DMS53 (cell line): ENCODE measurements around the gene MSL1.

Experiments
- DNase-seq: peaks from one replicate; lab custom pipeline; 2025; lab: John Stamatoyannopoulos, UW

MSL1 gene

DNA sequence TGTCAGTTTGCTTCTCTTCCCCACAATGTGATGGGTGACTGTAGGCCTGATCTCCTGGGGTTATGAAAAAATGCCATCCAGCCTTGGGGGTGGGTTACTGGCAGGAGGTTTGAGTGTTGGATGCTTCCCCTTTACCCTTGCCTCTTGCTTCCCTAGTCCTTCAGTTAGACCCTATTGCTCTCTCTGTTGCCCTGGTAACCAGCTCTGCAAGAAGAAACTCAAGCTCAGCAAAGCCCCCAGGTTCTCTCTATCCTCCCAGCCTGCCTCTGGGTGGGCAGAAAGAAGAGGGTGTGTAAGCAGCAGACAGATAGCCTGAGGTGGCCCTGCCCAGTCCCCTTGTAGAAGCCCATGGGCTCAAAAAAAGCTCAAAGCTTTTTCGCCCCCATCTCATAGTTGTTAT lies 52.7 kb downstream of the MSL1 start:
- DNase-seq: no peak

GRCh38 chr17:40175928-40176753 lies 54.4 kb downstream of the MSL1 start:
- no peak for DNase-seq

DNA sequence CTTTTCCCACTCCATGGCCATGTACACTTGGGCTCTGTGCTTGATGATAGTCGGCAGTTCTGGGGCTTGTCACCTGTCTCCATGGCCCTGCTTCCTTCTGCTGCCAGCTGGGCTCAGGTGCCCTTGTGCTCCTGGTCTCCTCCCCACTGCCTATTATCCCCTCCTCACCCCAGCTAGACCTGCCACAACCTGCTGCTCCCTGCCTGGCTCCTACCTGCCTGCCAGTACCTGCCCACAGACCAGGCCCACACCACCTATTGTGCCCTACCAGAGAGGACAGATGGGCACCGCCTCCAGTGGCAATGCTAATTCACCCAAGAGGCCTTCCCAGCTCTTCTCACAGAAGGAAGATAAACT lies 55.0 kb downstream of the MSL1 start:
- peak; percentile 57 for DNase-seq

DNA sequence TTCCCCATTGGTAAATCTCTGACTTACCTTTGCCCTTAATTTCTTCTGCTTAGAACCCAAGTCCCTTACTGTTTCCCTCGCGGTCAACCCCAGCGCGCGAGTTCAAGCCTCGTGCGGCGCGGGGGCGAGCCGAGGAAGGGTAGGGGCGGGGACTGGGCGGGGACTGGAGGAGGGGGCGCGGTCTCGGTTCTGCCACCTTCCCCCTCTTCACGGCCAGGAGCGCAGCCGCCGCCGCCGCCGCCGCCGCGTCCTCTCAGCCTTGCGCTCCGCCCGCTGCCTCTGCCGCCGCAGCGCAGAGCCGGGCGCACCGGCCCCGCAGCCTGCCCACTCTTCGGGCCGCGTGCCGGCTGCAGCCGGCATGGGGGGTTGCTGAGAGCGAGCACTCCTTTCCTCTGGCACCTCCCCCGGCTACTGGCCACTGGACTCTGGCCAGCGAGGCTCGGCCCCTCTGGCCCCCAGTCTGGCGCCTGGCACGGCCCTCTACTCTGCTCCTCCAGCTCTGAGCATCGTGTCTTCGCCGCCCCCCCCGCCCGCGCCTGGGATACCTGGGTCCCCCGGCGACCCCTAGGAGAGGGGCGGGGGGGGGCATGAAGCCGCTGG lies 55.6 kb downstream of the MSL1 start, which contains the start of gene RAPGEFL1:
Gene RAPGEFL1, plus strand, starts transcription at position 196 of the 600 bp plus-strand sequence. Its CDS starts 392 bp downstream, at position 588.
- DNase-seq: peak; percentile 87

DNA sequence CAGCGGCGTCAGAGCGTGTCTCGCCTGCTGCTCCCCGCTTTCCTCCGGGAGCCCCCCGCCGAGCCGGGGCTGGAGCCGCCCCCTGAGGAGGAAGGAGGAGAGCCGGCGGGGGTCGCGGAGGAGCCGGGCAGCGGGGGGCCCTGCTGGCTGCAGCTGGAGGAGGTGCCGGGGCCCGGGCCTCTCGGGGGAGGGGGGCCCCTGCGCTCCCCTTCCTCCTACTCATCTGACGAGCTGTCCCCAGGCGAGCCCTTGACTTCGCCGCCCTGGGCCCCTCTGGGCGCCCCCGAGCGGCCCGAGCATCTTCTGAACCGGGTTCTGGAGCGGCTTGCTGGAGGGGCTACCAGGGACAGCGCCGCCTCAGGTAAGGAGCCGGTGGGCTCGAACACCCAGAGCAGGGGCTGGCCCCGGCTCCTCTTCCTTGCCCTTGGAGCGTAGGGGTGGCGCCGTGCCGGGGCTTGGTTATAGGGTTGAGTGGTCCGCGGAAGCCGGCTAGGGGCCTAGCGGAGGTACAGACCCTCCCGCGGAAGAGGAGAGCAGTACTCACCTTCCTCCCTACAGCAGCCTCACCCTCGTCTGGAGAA lies 56.3 kb downstream of the MSL1 start:
- no peak for DNase-seq

DNA sequence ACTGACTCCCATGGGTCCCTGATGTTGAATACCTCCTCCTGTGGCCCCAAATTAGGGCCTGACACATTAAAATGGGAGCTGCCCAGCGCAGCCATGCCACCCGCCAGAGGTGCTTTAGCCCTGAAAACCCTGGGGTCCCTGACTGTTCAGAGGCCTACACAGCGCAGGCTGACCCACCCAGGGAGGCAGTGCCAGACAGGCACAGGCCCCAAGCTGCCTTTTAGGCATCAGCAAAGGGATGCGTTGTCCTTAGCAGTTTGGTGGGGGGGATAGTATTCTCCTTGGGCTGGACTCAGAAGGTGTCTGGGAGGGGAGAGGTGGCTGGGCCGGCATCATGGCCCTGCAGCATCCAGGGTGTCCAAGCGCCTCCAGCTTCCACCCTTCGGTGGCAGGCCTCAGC lies 56.9 kb downstream of the MSL1 start:
- DNase-seq: no peak

DNA sequence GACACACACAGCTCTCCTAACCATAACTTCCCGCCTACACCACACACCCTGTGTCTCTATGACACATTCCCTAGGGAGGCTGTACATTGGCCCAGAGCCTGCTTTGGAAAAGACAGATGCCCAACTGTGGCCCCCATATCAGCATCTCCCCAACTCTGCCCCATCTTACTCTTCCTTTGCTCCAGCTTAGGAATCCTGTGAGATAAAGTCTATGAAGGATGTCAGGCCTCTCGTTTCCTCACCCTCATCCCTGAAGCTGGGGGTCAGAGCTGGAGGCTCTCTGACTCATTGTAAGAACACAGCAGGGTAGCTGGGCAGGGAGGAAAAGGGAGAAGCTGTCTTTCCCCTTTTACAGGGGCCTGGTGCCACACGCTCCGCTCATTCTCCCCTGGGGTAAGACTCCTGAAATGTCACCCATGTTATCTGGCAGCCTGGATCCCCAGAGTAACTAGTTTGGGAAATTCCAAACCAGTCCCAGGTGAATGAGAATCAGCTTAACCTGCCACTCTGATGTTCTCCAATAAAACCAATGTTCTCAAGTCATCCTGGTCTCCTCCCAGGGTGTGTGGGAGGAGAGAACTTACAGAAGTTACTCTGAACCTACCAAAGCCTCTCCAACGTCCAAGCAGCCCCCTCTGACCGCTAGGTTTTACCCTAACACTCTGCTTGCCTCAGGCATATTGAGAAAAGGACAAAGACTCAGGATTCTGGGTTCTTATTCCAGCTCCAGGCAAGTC lies 58.3 kb downstream of the MSL1 start:
- no peak for DNase-seq

- DNase-seq: no peak
These were observed 58.9 kb downstream of the MSL1 start for GRCh38 chr17:40180694-40181093.

GRCh38 chr17:40181205-40181604 lies 59.4 kb downstream of the MSL1 start:
- DNase-seq: no peak

GRCh38 chr17:40182606-40183005 lies 60.8 kb downstream of the MSL1 start:
- DNase-seq: no peak
